OCI-LY3 (cell line): ENCODE results near the gene COL4A3.

Experiments used
- EZH2phosphoT487 ChIP-seq: fragments of 200-600 bp; shearing (Covaris generic); IDR thresholded peaks from 2 replicates; pipeline ENCODE4 v1.6.1; 2018; ENCODE audit warnings: antibody characterized with exemption, mixed run types, low read depth
- TF ChIP-seq, protein P1 (sequence below): fragments of 200-600, 300-600 bp; sonication (generic); IDR thresholded peaks from 2 replicates; pipeline ENCODE4 v1.5.1; 2014; ENCODE audit warnings: antibody characterized with exemption, low read length, low read depth

DNA sequence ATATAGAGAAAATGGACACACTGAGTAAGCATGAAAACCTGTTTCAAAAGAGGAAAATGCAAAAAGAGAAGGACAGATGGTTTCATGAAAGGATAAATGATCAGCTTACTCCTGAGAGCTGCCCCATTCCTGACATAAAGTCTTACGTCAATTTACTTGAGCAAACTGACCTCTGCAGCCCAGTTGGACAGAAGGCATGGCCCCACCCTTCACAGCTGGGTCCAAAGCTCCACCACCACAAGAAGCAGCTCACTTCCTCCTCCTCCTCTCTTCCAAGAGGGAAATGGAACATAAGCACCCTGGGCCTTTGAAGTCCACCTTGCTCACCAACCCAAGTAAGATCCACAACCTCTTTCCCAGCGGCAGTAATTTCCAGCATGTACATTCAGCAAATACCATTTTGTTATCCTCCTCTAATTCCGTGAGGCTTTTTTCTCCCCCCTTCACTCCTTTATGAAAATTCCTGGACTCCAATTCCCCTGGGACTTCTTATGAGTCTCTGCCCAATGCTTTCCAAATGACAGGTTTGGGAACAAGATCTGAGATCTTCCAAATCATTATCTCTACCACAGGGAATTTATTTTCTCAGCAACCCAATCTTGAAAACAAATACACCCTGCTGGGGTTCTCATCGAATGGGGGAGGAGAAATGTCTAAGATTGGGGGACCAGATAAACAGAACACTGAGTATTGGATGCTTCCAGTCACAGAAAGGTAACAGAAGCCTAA is 10.5 kb upstream of the COL4A3 start:
- no peak for TF ChIP-seq EZH2phosphoT487
- TF ChIP-seq, protein P1, sequence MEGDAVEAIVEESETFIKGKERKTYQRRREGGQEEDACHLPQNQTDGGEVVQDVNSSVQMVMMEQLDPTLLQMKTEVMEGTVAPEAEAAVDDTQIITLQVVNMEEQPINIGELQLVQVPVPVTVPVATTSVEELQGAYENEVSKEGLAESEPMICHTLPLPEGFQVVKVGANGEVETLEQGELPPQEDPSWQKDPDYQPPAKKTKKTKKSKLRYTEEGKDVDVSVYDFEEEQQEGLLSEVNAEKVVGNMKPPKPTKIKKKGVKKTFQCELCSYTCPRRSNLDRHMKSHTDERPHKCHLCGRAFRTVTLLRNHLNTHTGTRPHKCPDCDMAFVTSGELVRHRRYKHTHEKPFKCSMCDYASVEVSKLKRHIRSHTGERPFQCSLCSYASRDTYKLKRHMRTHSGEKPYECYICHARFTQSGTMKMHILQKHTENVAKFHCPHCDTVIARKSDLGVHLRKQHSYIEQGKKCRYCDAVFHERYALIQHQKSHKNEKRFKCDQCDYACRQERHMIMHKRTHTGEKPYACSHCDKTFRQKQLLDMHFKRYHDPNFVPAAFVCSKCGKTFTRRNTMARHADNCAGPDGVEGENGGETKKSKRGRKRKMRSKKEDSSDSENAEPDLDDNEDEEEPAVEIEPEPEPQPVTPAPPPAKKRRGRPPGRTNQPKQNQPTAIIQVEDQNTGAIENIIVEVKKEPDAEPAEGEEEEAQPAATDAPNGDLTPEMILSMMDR = no peak
